ENCODE results near the gene ASXL2. TPM values are rescaled to one million over a fixed set of nuclear protein-coding genes. Genes with fewer than 3 reads are reported as not detected.
"Not testable (repeated sequence)": the region's sequence is repeated elsewhere in the genome, so short reads cannot be mapped to it uniquely, and the experiment has no call there.

The ASXL2 gene
- total RNA-seq, 1 donor from 2014 or later, result 3.3 TPM

DNA sequence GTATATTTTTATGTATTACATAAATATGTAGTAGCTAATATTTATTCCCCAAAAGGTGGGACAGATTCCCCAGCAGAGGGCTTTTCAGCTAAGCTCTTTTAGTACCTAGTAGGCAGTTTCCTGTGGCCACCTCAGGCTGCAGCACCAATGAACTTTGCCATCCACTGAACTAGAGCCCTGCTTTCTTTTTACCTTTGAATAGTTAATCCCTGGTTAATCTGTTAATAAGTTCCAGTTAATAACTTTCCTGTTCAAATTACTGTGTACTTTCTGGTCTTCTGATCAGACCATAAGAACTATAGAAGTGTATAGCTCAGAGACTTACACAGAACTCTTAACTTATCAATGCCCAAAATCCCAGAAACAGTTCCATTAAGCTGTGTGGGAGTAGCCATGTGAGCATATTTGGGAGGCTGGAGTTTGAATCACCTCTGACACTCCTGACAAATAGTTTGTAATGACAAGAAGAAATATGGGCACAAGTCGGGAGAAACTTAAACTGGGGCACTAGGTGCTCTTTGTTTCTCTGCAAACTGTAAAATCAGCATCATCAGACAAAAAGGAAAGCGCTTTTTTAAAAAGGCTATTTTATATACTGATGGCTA is 40.0 kb downstream of the ASXL2 start:
- FAIRE-seq (no peak), DNase-seq (ENCODE audit: low spot score in 2 of 2) (no peak)

DNA sequence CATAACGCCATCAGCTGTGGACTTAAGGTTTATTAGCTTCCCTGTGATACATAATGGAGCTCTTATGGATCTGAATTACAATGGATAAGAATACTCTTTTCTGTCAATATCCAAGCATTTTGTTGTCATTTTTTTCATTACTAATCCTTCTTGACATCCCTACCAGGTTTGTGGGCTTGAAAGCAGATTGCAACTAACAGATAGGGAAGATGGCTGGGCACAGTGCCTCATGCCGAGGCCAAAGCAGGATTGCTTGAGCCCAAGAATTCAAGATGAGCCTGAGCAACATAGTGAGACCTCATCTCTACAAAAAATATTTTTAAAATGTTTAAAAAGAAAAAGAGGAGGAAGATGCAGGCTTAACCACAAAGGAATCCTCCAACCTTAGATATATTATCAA is 42.4 kb downstream of the ASXL2 start:
- FAIRE-seq, result no peak

DNA sequence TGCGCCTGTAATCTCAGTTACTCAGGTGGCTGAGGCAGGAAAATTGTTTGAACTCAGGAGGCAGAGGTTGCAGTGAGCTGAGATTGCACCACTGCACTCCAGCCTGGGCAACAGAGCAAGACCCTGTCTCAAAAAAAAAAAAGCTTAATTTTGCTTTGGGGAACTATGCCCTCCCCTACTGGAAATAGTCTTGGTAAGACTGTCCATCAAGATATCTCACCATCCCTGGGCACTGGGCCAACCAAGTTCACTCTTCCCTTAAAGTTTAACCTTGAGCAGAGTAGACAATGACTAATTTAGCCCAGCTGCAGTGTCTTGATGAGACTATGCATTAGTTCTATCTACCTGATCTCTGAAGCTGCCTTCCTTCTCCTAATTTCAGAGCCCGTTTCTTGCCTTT is 44.7 kb downstream of the ASXL2 start:
- no peak for FAIRE-seq
- no peak for DNase-seq (ENCODE audit: low spot score in 2 of 2)

More for the DNA sequence above, 42.4 kb downstream of the ASXL2 start:
- DNase-seq (ENCODE audit: low spot score in 2 of 2), result no peak

DNA sequence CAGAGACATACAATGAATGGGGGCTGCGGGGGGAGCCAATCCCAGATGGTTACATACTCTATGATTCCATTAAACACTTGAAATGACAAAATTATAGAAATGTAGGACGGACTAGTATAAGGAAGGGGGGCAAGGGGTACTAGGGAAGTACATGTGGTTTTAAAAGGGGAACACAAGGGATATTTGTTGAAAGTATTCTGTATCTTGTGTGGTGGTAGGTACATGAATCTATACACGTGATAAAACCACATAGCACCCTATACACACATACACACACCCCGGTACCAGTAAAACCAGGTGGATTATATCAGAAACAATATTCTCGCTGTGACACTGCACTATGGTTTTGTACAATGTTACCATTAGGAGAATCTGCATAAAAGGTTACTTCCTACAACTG is 45.4 kb downstream of the ASXL2 start:
- no peak for DNase-seq (ENCODE audit: low spot score in 2 of 2)
- no peak for FAIRE-seq

GRCh38 chr2:25831746-25832449 is 46.4 kb downstream of the ASXL2 start:
- no peak for FAIRE-seq

DNA sequence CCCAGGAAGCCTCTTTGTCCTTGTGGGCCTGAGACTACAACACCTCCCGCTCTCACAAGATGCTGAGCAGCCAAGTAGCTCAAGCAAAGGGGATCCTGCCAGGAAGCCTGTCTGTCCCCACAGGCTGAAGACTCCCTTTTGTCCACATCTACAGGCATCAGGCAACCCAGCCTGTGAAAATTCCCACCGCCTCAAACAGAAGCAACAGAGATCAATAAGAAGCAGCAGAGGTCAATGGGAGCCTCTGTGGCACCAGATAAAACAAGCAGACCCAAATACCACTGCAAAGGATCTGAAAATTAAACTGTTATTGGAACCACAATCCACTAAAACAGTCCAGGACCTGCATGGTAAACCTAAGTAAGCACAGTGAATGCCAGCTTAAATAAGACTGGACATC is 48.5 kb downstream of the ASXL2 start:
- DNase-seq (ENCODE audit: low spot score in 2 of 2) (no peak), FAIRE-seq (no peak)

More at GRCh38 chr2:25831746-25832449, 46.4 kb downstream of the ASXL2 start:
- no peak for DNase-seq (ENCODE audit: low spot score in 2 of 2)

DNA sequence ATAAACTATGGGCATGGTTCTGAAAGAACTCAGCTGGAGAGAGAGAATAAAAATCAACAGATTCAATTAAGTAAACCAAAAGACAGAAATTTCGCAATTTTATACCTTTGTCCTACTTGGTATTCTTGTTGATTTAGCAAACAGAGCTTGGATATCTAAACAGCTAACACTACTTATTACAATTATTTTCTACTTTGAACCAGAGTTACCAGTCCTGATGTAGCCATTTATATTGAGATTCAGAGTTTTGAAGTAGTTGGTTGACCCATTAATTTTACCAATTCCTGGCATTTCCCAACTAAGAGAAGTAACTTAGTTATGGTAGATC is 48.9 kb downstream of the ASXL2 start:
- DNase-seq (ENCODE audit: low spot score in 2 of 2) (no peak), FAIRE-seq (no peak)

DNA sequence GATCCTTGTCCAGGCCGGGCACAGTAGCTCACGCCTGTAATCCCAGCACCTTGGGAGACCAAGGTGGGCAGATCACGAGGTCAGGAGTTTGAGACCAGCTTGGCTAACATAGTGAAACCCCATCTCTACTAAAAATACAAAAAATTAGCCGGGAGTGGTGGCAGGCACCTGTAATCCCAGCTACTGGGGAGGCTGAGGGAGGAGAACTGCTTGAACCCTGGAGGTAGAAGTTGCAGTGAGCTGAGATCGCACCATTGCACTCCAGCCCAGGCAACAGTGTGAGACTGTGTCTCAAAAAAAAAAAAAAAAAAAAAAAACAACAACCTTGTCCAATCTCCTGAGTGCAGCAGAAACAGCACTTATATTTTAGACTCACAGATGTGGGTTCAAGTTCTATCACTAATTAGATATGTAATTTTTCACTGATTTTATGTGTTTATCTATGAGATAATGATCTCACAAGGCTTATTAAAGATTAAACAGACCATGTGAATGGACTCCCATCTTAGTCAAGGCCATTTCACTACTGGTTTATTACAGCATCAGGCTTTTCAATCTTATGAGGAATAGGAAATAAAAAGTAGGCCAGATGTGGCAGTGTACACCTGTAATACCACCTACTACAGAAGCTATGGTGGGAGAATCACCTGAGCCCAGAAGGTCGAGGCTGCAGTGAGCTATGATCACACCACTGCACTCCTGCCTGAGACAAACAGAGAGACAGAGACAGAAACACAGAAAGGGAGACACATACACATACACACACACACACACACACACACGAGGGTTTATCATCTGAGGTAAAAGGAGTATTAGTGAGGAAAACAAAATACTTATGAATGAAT is 49.5 kb downstream of the ASXL2 start:
- FAIRE-seq; DNase-seq (ENCODE audit: low spot score in 2 of 2): not testable (repeated sequence)

GRCh38 chr2:25825238-25825637 is 53.0 kb downstream of the ASXL2 start:
- DNase-seq (ENCODE audit: low spot score in 2 of 2) (no peak), FAIRE-seq (no peak)

- FAIRE-seq (no peak), DNase-seq (ENCODE audit: low spot score in 2 of 2) (no peak)
These were observed 53.6 kb downstream of the ASXL2 start for GRCh38 chr2:25824718-25825117.

- DNase-seq (ENCODE audit: low spot score in 2 of 2) (no peak), FAIRE-seq (no peak)
These were observed 54.1 kb downstream of the ASXL2 start for GRCh38 chr2:25824216-25824615.

DNA sequence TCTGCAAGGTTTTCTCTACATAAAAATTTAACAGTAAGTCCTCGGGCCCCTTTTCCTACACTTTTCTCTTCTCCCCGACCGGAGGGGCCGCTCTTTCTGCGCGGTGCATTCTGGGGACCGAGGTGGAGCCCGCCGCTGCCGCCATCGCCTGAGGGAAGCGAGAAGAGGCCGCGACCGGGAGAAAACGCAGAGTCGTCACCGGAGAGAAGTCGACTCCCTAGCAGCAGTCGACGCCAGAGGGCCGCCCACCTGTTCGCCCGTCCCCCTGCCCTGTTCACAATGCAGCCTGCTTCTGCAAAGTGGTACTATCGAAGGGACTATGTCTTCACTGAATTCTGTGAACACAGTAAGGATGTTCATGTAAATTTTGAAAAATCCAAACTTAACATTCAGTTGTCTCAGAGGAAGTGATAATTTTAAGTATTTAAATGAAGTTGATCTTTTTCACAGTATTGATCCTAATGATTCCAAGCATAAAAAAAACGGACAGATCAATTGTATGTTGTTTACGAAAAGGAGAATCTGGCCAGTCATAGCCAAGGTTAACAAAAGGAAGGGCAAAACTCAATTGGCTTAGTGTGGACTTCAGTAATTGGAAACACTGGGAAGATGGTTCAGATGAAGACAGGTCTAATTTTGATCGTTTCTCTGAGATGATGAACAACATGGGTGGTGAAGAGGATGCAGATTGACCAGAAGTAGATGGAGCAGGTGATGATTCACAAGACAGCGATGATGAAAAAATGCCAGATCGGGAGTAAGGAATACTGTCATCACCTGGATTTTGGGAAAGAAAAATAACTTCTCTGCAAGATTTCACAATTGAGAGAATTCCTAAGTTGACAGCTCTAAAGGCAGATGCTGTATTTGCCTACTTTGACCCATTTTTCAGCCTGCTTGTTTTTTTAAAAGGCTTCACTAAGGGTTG is 55.8 kb downstream of the ASXL2 start:
- DNase-seq (ENCODE audit: low spot score in 2 of 2) (peak in 1 of 2 donors; percentile 21), FAIRE-seq (no peak)

DNA sequence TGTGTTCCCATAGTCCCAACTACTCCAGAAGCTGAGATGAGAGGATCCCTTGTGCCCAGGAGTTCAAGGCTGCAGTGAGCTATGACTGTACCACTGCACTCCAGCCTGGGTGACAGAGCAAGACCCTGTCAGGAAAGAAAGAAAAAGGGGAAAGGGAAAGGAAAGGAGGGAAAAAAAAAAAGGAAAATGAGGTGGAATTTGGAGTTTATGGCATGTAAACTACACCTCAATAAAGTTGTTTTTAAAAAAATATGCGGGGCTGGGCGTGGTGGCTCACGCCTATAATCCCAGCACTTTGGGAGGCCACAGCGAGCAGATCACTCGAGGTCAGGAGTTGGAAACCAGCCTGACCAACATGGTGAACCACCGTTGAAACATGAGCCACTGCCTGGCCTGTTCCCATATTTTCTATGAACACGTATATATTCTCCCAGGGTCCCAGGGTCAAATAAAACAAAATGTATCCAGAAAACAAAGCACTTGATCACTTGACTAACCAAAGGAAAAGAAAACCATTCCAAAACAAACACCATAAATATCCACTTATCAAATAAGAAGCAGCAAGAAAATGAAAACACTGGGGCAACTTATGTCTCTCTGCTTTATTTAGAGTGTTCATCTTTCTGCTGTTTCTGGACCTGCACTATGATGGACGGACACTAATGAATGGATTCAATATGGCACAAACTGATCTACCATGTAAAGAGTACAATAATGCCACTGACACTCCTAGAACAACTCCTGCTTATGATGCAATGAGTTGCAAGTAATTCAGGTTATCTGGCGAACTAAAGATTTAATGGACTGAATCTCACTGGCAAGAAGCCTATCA is 56.8 kb downstream of the ASXL2 start:
- FAIRE-seq (no peak), DNase-seq (ENCODE audit: low spot score in 2 of 2) (no peak)

GRCh38 chr2:25819597-25820039 is 58.7 kb downstream of the ASXL2 start:
- no peak for FAIRE-seq
- no peak for DNase-seq (ENCODE audit: low spot score in 2 of 2)

GRCh38 chr2:25817630-25818029 is 60.7 kb downstream of the ASXL2 start:
- no peak for DNase-seq (ENCODE audit: low spot score in 2 of 2)
- FAIRE-seq, result no peak

DNA sequence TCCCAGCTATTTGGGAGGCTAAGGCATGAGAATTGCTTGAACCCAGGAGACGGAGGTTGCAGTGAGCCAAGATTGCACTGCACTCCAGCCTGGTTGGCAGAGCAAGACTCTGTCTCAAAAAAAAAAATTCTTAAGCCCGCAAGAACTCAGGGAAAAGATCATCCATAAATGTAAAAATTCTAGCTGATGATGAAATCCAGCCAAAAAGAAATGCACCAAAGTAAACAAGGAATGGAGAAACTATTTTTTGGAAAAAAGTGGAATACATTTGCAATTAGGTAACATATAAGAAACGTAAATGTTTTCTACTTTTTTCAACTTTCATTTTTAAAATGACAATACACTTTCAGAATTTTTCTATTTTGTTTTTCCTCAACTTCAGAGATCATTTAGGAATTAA is 61.3 kb downstream of the ASXL2 start:
- FAIRE-seq, result no peak
- no peak for DNase-seq (ENCODE audit: low spot score in 2 of 2)

DNA sequence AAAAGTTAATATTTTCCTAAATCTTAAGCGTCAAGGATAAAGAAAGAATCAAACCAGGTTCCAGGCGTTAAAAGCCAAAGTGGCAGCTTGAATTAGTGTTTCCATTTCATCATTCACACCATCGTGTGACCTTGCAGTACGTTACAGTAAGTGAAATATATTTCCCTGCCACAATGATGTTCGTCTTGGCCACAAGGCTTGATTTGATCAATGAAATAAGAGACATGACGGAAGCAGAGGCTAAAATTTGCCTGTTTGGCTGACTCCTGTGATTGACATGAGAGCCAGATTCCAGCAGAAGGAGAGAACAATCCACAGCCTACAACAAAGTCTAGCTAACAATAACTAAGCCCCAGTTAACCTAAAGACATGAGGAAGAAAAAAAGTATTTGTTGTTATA is 62.0 kb downstream of the ASXL2 start:
- no peak for DNase-seq (ENCODE audit: low spot score in 2 of 2)
- no peak for FAIRE-seq

DNA sequence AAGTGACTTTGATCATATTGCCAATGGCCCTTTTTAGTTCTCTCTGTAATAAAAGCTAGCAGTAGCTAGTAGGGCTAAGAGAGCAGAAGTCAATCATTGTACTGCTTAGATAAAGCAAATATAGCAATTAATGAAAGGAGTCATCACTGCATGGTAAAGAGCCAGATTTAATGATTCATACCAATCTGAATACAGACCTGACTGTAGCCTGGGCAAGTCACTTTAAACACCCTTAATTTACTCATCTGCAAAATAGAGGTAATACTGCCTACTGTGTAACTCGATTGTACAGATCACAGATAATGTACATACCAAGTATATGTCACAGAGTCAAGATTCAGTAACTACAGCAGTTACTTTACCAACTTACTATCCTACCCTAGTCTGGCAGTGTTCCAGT is 63.6 kb downstream of the ASXL2 start:
- FAIRE-seq, result no peak

GRCh38 chr2:25810428-25810827 is 67.9 kb downstream of the ASXL2 start:
- DNase-seq (ENCODE audit: low spot score in 2 of 2) (no peak), FAIRE-seq (no peak)

More for the DNA sequence above, 63.6 kb downstream of the ASXL2 start:
- no peak for DNase-seq (ENCODE audit: low spot score in 2 of 2)

Data from frontal cortex (tissue), 4 donors.